GM19240 (cell line): ENCODE measurements around the gene KRT28.
"Not testable (repeated sequence)": the region's sequence is repeated elsewhere in the genome, so short reads cannot be mapped to it uniquely, and the experiment has no call there.

Source experiments
- DNase-seq: peaks from one replicate; pipeline ENCODE4 v3.0.0; 2011; ENCODE audit warnings: low spot score; ENCODE audit not compliant: insufficient read length

KRT28 gene

DNA sequence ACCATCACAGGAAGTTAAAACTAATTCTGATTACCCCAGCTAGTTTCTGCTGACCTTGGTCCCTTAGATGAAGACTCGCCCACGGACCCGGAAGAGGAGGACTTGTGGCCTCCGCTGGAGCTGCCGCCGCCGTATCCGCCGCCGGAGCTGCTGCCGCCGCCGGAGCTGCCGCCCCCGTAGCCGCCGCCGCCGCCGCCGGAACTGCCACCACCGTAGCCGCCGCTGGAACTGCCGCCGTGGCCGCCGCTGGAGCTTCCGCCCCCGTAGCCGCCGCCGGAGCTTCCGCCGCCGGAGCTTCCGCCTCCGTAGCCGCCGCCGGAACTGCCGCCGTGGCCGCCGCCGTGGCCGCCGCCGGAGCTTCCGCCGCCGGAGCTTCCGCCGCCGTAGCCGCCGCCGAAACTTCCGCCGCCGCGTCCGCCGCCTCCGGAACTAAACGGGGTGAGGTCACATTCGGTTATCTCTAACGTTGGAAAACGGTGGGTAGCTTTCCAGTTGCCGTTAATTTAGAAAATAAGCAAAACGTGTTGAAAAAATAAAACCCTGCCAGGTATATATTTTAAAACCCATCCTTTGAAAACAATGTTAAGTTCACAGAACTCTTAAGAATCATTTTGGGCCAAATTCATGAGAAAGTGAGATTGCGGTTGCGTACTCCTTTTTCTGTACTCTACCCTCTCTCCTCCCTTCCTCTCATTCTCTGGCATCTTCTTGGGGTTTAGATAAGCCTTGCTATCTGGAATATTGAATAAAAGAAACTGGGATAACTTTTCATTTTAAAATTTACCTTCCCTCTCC, 19.2 kb upstream of the KRT28 start:
- DNase-seq, result peak; percentile 48

DNA sequence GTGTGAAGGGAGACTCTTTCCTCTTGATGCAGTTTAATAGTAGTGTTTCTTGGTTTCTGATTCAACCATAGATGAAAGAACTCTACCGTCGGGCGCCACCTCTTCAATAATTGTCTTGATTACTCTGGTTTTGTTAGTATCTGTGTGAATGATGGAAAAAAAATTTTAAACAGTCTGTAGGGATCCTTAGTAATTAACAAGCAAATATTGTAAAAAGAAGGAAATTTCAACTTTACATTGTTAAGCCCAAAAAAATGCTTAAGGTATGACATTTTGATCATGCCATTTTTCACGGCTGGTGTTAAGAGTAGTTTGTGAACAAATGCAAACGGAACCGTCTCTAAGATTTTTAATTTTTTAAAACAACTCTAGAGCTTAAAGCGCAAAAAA, 18.6 kb upstream of the KRT28 start:
- DNase-seq, result no peak

DNA sequence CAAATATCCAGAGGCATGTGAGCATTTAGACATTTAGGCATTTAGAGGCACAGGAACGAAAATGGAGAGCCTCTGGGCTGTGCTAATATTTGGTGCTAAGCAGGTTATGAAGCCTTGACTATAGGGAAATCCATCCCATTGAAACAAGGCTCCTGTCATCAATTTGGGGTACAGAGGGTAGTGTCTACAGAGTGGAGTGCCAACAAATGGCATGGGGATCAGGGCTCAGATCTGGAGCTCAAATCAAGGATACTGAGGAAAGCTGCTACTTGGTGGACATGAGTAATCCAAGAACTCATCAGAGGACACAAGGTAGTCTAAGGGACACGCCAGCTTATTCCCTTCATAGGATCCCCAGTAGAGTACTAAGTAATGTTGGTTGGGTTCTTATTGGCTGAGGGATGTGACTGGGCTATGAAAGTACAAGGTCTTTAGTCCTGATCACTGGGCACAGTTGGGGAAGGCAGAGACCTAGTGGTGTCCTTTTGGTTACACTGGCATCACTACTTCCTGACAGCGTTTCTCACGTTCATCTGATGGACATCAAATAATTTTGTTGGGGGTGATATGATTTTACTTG, 17.4 kb upstream of the KRT28 start:
- no peak for DNase-seq

DNA sequence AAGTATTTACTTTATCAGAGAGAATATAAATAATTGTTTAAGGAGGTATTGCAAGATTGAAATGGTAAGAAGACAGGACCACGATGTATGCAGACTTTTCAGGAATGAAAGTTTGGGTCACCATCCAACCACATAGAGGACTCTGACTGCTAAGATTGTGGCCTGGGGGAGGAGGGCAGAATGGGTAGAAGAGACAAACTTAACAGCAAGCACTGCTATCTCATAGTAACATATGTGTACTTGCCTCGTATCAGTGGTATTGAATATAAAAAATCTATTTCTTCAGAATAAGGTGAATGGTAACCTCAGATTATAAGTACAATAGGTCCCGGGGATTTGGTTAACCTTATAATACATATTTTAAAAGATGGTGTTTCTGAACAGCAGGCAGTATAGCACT, 16.8 kb upstream of the KRT28 start:
- DNase-seq, result no peak

DNA sequence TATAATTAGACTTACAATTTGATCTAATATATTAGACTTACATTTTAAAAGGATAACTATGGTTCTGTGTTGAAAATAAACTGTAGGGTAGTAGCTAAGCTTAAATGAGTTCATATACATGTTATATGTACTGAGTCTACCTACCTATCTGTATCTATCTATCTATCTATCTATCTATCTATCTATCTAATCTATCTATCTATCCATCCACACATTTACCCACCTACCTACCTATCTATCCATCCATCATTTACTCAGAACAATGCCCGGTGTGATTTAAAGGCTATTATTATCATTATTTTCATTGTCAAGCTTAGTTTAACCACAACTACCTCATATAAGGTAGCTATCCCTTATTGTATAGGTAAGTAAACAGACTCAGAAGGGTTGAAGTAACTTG, 15.6 kb upstream of the KRT28 start:
- DNase-seq, result no peak

DNA sequence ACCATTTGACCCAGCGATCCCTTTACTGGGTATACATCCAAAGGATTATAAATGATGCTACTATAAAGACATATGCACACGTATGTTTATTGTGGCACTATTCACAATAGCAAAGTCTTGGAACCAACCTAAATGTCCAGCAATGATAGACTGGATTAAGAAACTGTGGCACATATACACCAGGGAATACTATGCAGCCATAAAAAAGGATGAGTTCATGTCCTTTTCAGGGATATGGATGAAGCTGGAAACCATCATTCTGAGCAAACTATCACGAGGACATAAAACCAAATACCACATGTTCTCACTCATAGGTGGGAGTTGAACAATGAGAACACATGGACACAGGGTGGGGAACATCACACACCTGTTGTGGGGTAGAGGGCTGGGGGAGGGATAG, 14.9 kb upstream of the KRT28 start:
- DNase-seq, result not testable (repeated sequence)

DNA sequence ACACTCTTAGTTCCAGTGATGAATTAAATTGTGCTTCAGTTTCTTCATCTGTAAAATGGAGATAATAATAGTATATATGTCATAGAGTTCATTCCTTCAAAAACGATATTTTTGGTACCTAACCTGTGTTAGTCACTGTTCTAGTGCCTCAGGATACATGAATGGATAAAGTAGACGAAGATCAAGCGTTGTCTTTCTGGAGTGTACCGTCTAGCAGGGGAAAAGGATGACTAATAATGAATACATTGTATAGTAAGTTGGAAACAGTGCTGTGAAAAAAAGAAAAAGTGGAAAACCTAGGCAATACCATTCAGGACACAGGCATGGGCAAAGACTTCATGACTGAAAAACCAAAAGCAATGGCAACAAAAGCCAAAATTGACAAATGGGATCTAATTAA, 14.0 kb upstream of the KRT28 start:
- DNase-seq, result no peak

DNA sequence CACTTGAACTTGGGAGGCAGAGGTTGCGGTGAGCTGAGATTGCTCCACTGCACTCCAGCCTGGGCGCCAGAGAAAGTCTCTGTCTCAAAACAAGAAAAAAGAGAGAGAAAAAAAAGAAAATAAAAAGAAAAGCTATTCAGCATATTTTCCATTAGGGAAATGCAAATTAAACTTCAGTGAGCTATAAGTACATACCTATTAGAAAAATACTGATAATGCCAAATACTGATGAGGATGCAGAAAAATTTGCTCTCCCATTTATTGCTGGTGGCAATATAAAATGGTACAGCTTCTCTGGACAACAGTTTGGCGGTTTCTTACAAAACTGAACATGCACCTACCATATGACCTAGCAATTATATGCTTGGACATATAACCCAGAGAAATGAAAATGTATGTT, 12.9 kb upstream of the KRT28 start:
- DNase-seq, result no peak

DNA sequence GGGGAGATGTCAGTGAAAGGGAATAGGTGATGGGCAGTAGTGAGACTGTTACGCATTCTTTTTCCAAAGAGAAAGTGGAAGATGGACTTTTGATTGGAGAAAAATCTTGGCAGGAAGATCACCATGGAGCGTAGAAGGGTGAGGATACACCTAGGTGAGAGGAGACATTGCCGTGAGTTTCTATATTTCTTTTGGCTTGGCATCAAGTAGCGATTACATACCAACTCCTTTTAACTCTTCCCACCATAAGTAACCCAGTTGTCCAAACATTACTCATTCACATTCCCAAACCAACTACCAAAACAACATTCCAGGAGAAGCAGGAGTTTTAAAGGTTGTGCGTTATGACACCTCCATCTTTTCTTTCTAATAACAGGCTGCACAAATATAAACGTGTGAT, 10.7 kb upstream of the KRT28 start:
- DNase-seq, result no peak

DNA sequence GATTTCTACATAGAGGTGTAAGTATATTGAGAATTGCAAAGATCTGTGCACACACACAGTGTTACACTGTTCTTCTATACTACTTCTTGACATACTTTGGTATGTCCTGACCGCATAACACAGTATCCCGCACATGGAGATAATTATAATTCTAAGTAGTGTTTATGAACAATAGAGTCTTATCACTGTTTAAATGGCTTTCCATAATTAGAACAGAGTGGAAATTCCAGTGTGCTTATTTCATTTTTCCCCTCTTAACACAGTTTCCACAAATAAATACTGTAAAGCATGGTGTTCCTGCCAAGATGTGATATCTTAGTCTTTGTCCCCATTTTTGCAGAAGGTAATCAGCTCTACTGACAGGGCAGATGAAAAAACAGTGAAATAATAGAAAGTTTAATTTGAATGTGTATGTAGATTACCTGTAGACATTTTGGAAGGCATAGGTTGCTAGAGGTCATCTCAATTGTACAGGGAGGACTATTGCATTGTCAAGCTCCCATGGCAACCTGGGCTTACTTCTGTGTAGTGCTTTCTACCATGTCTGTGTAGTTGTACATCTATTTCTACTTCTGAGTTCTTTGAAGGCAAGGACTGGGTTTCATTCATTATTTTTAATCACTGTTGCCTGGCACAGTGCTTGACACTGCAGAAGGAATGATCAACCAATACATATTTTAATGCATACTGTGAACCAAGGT, 10.1 kb upstream of the KRT28 start:
- DNase-seq, result no peak

DNA sequence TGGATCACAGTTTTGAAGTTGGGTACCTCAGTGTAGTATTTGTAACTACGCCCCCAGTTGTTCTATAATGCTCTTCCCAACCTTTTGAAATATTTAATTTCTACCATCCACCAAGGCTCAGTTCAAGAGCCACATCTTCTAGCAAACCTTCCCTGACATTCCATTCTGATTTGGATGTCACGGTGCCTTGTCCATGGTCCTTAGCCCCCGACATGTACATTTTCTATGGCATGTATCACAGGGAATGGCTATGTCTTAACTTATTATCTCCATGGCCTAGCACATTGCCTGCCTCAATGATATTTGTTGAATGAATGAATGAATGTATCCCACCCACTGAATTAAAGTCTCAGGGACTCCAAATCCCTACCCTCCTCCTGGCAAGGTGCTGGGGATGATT, 6.4 kb upstream of the KRT28 start:
- no peak for DNase-seq

DNA sequence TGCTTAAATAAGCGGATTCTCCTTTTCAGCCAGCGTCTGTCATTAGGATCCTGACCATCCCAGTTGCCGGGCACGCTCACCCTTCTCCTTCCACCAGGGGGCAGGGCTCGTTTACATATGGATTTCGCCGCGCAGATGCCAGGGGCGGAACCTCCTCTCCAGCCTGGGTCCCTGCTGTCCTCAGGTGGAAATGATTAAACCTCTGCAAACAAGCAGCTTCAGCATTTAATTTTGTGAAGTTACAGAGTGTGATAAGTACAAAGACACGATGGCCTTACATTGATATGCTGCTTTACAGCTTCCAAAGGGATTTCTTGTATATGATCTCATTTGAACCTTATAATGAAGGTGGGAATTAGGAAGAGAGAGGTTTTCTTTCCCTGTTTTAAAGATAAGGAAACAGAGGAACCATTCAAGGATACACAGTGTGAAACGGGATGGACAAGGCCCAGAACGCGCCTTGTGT, 3.9 kb upstream of the KRT28 start:
- DNase-seq, result peak; percentile 58

DNA sequence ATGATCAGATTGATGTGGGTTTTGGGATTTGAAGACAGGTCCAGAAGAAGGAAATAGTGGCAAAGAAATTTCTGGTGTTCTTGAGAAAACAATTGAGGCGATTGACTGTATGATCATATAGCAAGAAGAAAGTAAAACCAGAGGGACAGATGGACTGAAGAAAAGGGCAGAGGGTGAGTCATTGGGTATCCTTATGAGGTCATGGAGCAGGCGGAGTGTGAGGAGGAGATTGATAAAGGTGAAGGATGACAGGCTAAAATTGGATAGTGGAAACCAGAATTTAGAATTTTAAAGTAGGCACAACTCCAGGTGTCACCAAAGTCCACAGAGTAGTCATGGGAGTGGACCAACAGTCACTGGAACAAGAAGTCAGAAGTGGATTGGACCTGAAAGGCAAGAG, 1.4 kb upstream of the KRT28 start:
- no peak for DNase-seq

DNA sequence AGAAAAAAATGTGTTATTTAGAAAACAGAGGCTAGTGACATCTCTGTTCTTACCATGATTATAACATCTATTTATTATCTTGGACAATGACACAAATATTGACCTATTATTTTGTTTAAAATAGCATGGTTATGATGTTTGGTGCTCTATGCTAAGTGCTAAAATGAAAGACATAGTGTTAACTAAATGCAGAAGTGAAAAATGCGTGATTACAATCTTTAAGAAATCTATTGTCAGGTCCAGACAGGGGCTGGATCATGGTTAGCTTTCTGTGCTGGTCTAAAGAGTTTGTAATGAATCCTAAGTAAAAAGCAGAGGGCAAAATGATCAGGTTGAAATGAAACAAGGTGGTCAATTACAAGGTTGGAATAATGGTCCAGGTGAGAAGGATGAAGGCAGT, 622 bp upstream of the KRT28 start:
- DNase-seq, result no peak

DNA sequence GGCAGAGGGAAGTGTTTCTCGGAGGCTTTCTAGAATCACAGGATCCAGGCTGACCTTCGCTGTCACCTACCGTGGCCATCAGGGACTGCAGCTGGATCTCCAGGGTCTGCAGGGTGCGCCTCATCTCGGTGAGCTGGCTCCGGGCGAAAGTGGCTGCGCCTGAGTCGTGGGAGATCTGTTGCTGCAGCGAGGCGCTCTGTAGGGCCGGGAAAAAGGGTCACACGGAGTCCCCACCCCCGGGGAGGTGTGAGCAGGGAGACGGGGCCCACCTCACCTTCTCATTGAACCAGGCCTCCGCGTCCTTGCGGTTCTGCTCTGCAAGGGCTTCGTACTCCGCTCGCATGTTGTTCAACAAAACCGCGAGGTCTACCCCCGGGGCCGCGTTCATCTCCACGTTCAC, 2.9 kb downstream of the KRT28 start:
- no peak for DNase-seq

DNA sequence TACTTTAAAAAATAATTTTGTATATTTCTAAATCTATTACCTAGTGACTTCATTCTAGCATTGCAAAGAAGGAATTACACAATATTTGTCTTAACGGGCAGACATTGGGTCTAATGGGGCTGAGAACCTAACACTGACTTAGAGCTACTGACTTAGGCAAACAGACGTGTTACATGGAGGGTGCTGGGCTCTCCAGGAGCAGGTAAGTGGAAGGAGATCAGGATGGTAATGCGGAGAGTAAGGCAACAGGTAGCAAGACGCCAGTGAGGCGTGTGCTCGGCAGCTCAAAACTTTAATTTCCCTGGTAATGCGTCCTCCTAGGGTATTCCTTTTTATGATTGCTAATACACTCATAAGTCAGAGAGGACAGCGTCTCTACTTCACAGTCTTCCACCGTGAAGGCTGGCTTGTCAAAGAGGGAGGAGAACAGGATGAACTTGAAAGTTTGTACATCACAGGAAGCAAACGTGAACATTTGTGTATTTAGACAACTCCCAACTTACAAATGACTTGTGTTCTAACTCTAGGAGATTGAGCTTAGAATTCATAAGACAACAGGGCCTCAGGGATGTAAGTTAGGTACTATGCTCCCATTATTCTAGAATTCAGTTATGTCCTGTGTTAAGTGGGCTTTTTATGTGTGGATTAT, 4.6 kb downstream of the KRT28 start:
- no peak for DNase-seq

DNA sequence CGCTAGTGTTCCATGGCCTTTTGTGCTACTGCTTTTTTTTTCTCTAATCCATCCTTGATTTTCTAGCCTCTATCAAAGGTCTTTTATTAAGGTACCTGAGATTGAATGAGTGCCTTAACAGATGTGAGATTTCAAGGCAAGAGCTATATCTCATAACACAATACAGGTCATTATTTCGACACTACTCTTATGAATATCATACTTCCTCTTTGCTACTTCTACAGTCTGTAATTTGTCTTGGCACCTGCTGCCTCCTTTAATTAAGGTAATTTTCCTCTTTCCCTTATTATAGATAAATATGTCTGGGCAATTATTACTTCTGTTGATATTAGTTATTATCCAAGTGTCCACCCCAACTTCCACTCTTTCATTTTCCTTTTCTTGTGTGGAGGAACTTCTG, 5.3 kb downstream of the KRT28 start:
- DNase-seq, result no peak

DNA sequence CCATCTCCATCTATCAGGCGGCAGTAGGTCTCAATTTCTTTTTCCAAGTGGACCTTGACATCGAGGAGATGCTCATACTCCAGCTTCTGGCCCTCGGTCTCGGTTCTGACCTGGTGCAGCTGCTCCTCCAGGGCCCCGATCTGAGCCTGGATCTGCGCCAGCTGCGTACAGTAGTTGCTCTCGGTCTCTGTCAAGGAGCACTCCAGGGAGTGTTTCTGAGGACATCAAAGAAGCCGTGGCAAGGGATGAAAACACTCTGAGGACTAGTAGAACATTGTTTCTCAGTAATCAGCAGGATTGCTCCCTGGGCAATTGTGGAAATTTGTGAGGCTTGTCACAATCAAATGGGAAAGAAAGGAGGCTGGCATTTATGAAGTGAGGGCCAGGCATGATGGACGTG, 5.9 kb downstream of the KRT28 start:
- DNase-seq, result no peak

DNA sequence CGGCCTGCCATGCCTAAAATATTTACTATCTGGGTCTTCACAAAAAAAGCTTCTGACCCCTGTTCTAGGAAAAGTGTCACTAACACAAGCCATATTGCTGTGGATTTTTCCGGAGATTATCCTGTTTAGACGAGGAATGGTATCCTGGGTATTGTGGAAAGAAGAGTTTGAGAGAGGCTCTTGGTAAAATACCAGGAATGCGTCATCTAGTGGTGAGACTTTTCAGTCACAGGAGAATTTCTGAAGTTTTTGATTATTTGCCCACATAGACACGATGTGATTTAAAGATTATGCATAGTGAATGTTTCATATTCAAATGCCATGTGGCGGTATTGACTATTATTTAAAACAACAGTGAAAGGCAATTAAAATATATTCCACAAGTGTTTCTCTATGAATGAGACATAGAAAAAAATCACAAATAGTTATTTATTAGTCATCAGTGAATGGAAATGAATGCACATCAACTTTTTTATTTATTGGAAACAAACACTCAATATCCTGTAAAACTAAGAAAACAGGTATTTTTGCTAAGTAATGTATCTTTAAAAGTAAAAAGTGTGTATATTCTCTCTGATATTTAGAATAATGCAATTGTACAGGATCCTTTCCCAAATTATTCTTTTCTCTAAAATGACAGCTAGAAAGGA, 7.8 kb downstream of the KRT28 start:
- DNase-seq, result no peak

DNA sequence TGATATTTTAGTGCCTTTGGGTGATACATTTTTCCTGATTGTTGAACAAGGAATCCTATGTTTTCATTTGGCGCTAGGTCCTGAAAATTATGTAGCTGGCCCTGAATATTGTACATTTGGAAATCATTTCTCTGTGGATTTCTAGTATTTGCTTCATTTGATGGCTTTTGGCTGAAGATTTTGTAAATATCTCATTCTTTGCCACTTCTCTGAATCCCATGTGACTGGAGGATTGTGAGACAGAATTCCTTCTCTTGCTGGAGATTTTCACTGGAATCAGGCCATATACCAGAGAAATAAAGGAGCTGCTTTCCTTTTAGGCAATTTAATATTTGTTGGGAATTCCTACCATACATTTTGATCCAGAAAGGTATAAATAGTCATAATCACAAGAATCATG, 8.6 kb downstream of the KRT28 start:
- no peak for DNase-seq

DNA sequence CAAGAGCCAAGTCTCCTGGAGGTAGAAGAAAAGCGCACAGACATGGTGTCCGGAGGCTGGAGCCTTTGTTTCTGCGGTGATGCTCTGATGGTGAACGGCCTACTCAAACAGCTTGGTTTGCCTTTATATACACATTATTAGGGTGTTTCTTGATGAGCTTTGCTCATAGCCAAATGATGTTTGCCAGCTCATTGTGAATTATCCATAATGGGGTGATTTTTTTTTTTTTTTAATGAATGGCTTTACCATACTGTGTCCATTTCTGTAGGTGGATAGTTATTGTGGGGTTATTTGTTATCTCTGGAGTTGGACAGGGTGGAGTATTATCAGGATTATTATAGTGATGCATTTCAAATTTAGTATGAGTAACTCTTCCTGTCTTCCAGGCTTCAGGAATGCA, 17.3 kb downstream of the KRT28 start, which contains the start of gene KRT27:
TSS of gene KRT27 (minus strand) at position 101 of the 400 bp plus-strand sequence. CDS start at position 44, 57 bp downstream.
- DNase-seq, result no peak
